Mesenchymal stem cell (in vitro differentiated cells and primary cell): Measurements from ENCODE around the gene ZNF586.
"Not testable (repeated sequence)": the region's sequence is repeated elsewhere in the genome, so short reads cannot be mapped to it uniquely, and the experiment has no call there.

ENCODE experiments used
- DNase-seq: peaks from one replicate; pipeline ENCODE4 v3.0.0-alpha.2; 2013
- H2AFZ ChIP-seq: one replicate; pipeline ENCODE4 v1.6.1; 2013; ENCODE audit warnings: low read depth, mild to moderate bottlenecking, control low read depth, inconsistent platforms, low read length, moderate library complexity
- H2AK5ac ChIP-seq: 2 replicates; pipeline ENCODE4 v1.6.1; 2013; ENCODE audit warnings: low read length, moderate library complexity, mild to moderate bottlenecking, inconsistent platforms; ENCODE audit not compliant: severe bottlenecking
- H2BK120ac ChIP-seq: one replicate; pipeline ENCODE4 v1.6.1; 2013; ENCODE audit warnings: low read depth, mild to moderate bottlenecking, inconsistent platforms, low read length, moderate library complexity
- H2BK12ac ChIP-seq, 2 experiments: one replicate each; pipeline ENCODE4 v1.6.1; 2013; ENCODE audit warnings: inconsistent platforms in 2 of 2, low read length in 2 of 2, mild to moderate bottlenecking in 2 of 2, moderate library complexity in 2 of 2, control low read depth in 1 of 2
- H2BK15ac ChIP-seq: one replicate; pipeline ENCODE4 v1.6.1; 2013; ENCODE audit warnings: mild to moderate bottlenecking, low read depth, inconsistent platforms; ENCODE audit not compliant: poor library complexity, severe bottlenecking
- H2BK5ac ChIP-seq: 2 replicates; pipeline ENCODE4 v1.6.1; 2013; ENCODE audit warnings: low read depth, mild to moderate bottlenecking, low read length, control low read depth, inconsistent platforms; ENCODE audit not compliant: poor library complexity, severe bottlenecking
- H3K14ac ChIP-seq, 2 experiments: one replicate each; pipeline ENCODE4 v1.6.1; 2013; ENCODE audit warnings: inconsistent platforms in 2 of 2, low read length in 2 of 2, control low read depth in 1 of 2, mild to moderate bottlenecking in 1 of 2, moderate library complexity in 1 of 2
- H3K18ac ChIP-seq, 2 experiments: one replicate each; pipeline ENCODE4 v1.6.1; 2013; ENCODE audit warnings: inconsistent platforms in 2 of 2, low read length in 2 of 2, control low read depth in 1 of 2, low read depth in 1 of 2, mild to moderate bottlenecking in 1 of 2
- H3K23ac ChIP-seq, 2 experiments: one replicate each; pipeline ENCODE4 v1.6.1; 2013; ENCODE audit warnings: inconsistent platforms in 2 of 2, low read length in 2 of 2, mild to moderate bottlenecking in 2 of 2, moderate library complexity in 2 of 2, control low read depth in 1 of 2
- H3K27ac ChIP-seq: 2 replicates; pipeline ENCODE4 v1.5.1; 2013; ENCODE audit warnings: mild to moderate bottlenecking, moderate library complexity, low read length, control low read depth, inconsistent platforms; ENCODE audit not compliant: poor library complexity, severe bottlenecking
- H3K27me3 ChIP-seq, 2 experiments: 2 replicates each; pipeline versions ENCODE4 v1.6.1 to v1.7.0; 2013; ENCODE audit warnings: low read length in 2 of 2, mild to moderate bottlenecking in 2 of 2, moderate library complexity in 2 of 2, control low read depth in 1 of 2, inconsistent platforms in 1 of 2; ENCODE audit not compliant: control insufficient read depth in 1 of 2, insufficient read depth in 1 of 2
- H3K36me3 ChIP-seq, 2 experiments: 2 replicates each; pipeline versions ENCODE4 v1.6.1 to v1.7.0; 2013; ENCODE audit warnings: low read length in 2 of 2, control low read depth in 1 of 2, inconsistent platforms in 1 of 2, low read depth in 1 of 2, mild to moderate bottlenecking in 1 of 2; ENCODE audit not compliant: insufficient read depth in 2 of 2, control insufficient read depth in 1 of 2
- H3K4ac ChIP-seq, 2 experiments: one replicate each; pipeline ENCODE4 v1.6.1; 2013; ENCODE audit warnings: inconsistent platforms in 2 of 2, low read length in 2 of 2, mild to moderate bottlenecking in 2 of 2, moderate library complexity in 2 of 2, control low read depth in 1 of 2, low read depth in 1 of 2
- H3K4me1 ChIP-seq: 2 replicates; pipeline ENCODE4 v1.6.1; 2013; ENCODE audit warnings: low read depth, low read length, control low read depth; ENCODE audit not compliant: control insufficient read depth, insufficient read depth
- H3K4me2 ChIP-seq: 2 replicates; pipeline ENCODE4 v1.6.1; 2013; ENCODE audit warnings: low read length, mild to moderate bottlenecking, inconsistent platforms; ENCODE audit not compliant: poor library complexity, severe bottlenecking
- H3K4me3 ChIP-seq, 2 experiments: 2 replicates each; pipeline versions ENCODE4 v1.5.1 to v1.7.0; 2013; ENCODE audit warnings: low read length in 2 of 2, mild to moderate bottlenecking in 2 of 2, control low read depth in 1 of 2, low read depth in 1 of 2; ENCODE audit not compliant: insufficient read depth in 1 of 2
- H3K79me1 ChIP-seq: replicated peaks from 2 replicates; pipeline ENCODE4 v1.6.1; 2013; ENCODE audit warnings: mild to moderate bottlenecking, control low read depth, low read length, inconsistent platforms; ENCODE audit not compliant: poor library complexity, severe bottlenecking
- H3K9ac ChIP-seq: 2 replicates; pipeline ENCODE4 v1.7.0; 2013; ENCODE audit warnings: mild to moderate bottlenecking, low read length, moderate library complexity
- H3K9me3 ChIP-seq: 2 replicates; pipeline ENCODE4 v1.7.0; 2013; ENCODE audit warnings: mild to moderate bottlenecking, low read length; ENCODE audit not compliant: control insufficient read depth
- H4K8ac ChIP-seq: one replicate; pipeline ENCODE4 v1.6.1; 2013; ENCODE audit warnings: inconsistent platforms, mild to moderate bottlenecking, low read length, moderate library complexity
- H4K91ac ChIP-seq: one replicate; pipeline ENCODE4 v1.6.1; 2013; ENCODE audit warnings: mild to moderate bottlenecking, low read length, inconsistent platforms
- WGBS: methylation state at CpG from one replicate; pipeline ENCODE4 v1.1.7; 2013; ENCODE audit warnings: mixed read lengths; 5-methylcytosine and 5-hydroxymethylcytosine counted together

ZNF586 gene

GRCh38 chr19:57818378-57818777 is 48.9 kb downstream of the ZNF586 start:
- DNase-seq: no peak
- H3K4me1 ChIP-seq: peaks cover 12% of the 10 kb centered on the region

GRCh38 chr19:57819475-57820148 is 50.1 kb downstream of the ZNF586 start:
- H2BK120ac ChIP-seq: no peak overlapping the region
- peak overlapping the region; percentile 98 for H3K9ac ChIP-seq
- H3K27me3 ChIP-seq: no peaks in the 10 kb centered on the region
- H3K4ac ChIP-seq: peak overlapping the region; percentile 62 to 73
- peak overlapping the region; percentile 71 for H4K8ac ChIP-seq
- H3K79me1 ChIP-seq: peaks cover 14% of the 10 kb centered on the region
- H3K23ac ChIP-seq: no peak overlapping the region
- peaks cover 7% of the 10 kb centered on the region for H3K4me1 ChIP-seq
- WGBS: under 1% methylated on average over 44 of the region's 44 CpGs
- peak overlapping the region; percentile 88 for H3K4me2 ChIP-seq
- DNase-seq: peak; percentile 96
- peak overlapping the region; percentile 55 to 87 for H3K18ac ChIP-seq
- peak overlapping the region; percentile 74 for H3K27ac ChIP-seq
- H4K91ac ChIP-seq: peak overlapping the region; percentile 81
- H3K4me3 ChIP-seq: peak overlapping the region; percentile 82 to 98
- H2AFZ ChIP-seq: peak overlapping the region; percentile 33
- H2AK5ac ChIP-seq: no peak overlapping the region
- H3K36me3 ChIP-seq: peaks cover 6 to 13% of the 10 kb centered on the region in 2 experiments
- peak overlapping the region in 1 of 2 experiments; percentile 19 for H3K14ac ChIP-seq
- no peak overlapping the region for H2BK5ac ChIP-seq
- no peaks in the 10 kb centered on the region for H3K9me3 ChIP-seq
- H2BK12ac ChIP-seq: no peak overlapping the region
- peak overlapping the region; percentile 94 for H2BK15ac ChIP-seq

More at GRCh38 chr19:57818378-57818777, 48.9 kb downstream of the ZNF586 start:
- Histone ChIP-seq H4K8ac (no peak overlapping the region), H3K27me3 (no peaks in the 10 kb centered on the region), H3K9ac (peak overlapping the region; percentile 98), H3K23ac (no peak overlapping the region), H3K18ac (no peak overlapping the region), H4K91ac (no peak overlapping the region), H3K4me3 (no peak overlapping the region), H3K9me3 (no peaks in the 10 kb centered on the region), H3K79me1 (peaks cover 14% of the 10 kb centered on the region), H3K4ac (peak overlapping the region in 1 of 2 experiments; percentile 35), H2AK5ac (no peak overlapping the region), H2BK12ac (no peak overlapping the region), H3K36me3 (peaks cover 6 to 9% of the 10 kb centered on the region in 2 experiments), H2BK5ac (no peak overlapping the region), H2BK15ac (no peak overlapping the region), H3K14ac (no peak overlapping the region), H2BK120ac (no peak overlapping the region), H3K4me2 (no peak overlapping the region), H3K27ac (no peak overlapping the region), H2AFZ (no peak overlapping the region)
- WGBS: 89% methylated on average over 7 of the region's 7 CpGs

GRCh38 chr19:57820599-57820998 is 51.1 kb downstream of the ZNF586 start:
- Histone ChIP-seq H3K9ac (peak overlapping the region; percentile 98), H4K91ac (no peak overlapping the region), H4K8ac (no peak overlapping the region), H3K79me1 (peaks cover 11% of the 10 kb centered on the region), H2AK5ac (no peak overlapping the region), H3K27me3 (no peaks in the 10 kb centered on the region), H3K36me3 (peaks cover 5 to 13% of the 10 kb centered on the region in 2 experiments), H2BK120ac (no peak overlapping the region), H3K18ac (no peak overlapping the region), H2AFZ (no peak overlapping the region), H3K4me1 (peaks cover 8% of the 10 kb centered on the region), H3K4ac (peak overlapping the region in 1 of 2 experiments; percentile 51), H3K9me3 (no peaks in the 10 kb centered on the region), H3K14ac (no peak overlapping the region), H3K4me3 (peak overlapping the region in 1 of 2 experiments; percentile 98), H3K23ac (no peak overlapping the region), H2BK15ac (no peak overlapping the region), H3K27ac (no peak overlapping the region), H2BK5ac (no peak overlapping the region), H3K4me2 (peak overlapping the region; percentile 88), H2BK12ac (no peak overlapping the region)
- WGBS: 95% methylated on average over 6 of the region's 6 CpGs
- DNase-seq: no peak

- not testable (repeated sequence) for H3K27me3 ChIP-seq, H3K4me2 ChIP-seq, H3K27ac ChIP-seq, H4K91ac ChIP-seq, H3K9me3 ChIP-seq, H2AFZ ChIP-seq, H3K79me1 ChIP-seq, H2AK5ac ChIP-seq, H2BK5ac ChIP-seq, H2BK120ac ChIP-seq, H3K18ac ChIP-seq, H3K14ac ChIP-seq, H3K4me1 ChIP-seq, H2BK12ac ChIP-seq, H3K23ac ChIP-seq, DNase-seq, H3K4ac ChIP-seq, H4K8ac ChIP-seq, H2BK15ac ChIP-seq
- peak overlapping the region; percentile 98 for H3K9ac ChIP-seq
- 100% methylated on average over 1 of the region's 3 CpGs for WGBS
- H3K4me3 ChIP-seq: peak overlapping the region in 1 of 2 experiments; percentile 98
- peaks cover 3 to 15% of the 10 kb centered on the region in 2 experiments for H3K36me3 ChIP-seq
Observed at GRCh38 chr19:57821095-57821494, 51.6 kb downstream of the ZNF586 start.
